CD4-positive, alpha-beta T cell treated with Interleukin-6 at 100 ng/mL for 8 hours (primary cell): ENCODE measurements around the gene SLC7A1.

Source experiments
- DNase-seq: peaks from one replicate; pipeline ENCODE4 v3.0.0-alpha.2; 2020; ENCODE audit warnings: mixed read lengths, low spot score

Gene SLC7A1

DNA sequence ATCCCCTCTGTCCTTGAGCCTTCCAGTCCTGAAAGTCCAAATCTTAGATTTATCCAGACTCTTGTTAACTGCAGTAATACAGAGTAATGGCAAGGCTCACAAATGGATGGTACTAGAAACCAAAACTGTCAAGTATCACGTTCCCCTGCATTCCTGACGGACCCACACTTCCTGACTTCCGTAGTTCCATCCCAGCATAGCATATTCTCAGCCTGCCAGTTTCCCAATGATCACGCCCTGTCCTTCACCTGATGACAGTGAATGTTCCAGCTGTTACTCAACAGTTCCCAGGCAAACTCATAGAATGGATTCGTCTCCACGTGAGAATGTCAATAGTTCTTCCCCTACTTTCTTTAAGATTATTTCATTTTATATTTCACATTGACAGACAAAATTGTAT is 33.6 kb downstream of the SLC7A1 start:
- DNase-seq = no peak

DNA sequence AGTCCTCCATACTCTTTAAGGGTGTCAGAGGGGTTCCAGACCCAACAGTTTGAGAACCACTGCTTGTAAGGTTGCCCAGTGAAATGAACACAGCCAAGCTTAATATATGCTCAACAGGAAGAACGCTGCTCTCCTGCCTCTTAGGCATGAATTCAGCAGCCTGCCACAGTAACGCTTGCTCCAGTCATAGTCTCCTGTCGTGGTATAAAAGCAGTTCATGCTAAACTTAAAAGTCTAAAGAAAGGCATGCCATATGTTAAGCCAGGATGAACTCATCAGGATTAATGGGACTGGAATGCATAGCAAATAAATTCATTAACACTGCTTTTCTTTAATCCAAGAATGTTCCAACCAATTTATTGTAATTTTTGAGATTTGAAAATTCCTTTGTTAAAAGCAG is 38.7 kb downstream of the SLC7A1 start:
- DNase-seq = no peak

DNA sequence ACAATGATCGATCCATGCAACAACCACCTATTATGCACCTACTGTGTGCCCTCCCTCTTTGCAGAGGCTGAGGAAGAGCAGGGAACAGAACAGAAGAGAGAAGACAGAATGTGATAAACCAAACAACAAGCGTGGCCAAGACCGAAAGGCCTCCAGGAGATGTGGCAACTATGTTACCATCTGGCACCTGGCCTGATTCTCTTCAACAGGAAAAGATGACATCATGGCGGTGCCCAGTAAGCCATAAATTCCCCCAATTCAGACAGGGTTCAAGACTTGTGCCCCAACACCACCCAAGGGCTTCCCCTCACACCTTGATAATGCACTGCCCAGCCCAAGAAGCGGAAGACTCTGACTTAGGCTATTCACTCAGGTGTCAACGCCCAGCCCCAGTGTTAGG is 44.3 kb downstream of the SLC7A1 start:
- no peak for DNase-seq

DNA sequence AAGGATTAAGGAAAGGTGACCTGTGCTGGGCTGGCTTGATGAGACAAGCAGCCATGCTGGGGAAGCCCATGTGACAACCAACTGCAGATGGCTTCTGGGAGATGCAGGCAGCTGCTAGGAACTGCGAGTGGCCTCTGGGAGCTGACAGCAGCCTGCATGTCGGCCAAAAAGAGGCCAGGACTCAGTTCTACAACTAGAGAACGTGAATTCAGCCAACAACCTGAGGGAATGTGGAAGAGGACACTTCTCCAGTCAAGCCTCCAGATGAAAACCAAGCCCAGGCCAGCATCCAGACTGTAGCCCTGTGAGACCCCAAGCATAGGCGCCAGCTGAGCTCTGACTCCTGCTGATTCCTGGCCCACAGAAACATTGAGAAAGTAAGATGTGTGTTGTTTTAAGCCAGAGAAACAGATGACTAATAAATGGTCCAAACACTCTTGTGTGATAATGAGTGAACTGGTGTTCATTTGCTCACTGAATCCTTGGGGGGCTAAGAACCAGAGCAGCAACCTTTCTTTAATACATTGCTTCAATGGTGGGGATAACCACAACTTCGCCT is 45.0 kb downstream of the SLC7A1 start:
- DNase-seq = no peak

DNA sequence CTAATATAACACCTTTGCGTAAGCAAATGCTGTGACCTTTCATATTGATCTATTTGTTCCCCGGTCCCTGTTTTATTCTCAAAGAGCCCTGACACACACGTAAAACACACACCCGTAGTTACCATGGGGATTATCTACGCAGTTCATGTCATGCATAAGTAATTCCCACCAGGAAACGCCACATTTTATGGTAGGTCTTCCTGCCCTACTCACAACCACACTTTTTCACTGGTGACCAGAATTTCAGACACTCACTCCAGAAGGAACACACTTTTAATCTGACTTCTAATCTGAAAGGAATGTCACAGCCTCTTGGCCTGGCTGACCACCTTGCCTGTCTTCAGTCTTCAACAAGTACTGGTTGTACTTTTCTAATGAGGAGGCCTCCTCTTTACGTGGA is 46.8 kb downstream of the SLC7A1 start:
- no peak for DNase-seq

DNA sequence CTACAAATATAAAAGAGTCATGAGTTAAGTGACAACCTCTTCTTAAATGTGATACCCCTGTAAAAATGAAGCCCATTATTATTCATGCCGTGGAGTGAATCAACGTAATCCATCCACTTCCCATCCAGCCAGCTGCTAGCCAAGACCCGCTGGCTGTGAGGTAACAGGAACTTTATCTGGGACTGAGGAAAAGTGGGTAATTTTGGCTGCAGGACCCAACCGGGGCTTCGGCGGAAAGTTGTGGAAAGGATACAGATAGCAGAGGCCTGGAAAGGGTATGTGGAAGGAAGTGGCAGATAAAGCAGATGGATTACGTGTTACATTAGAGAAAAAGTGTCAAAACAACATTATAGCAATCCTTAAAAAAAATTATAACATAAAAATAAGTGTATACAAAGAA is 48.3 kb downstream of the SLC7A1 start:
- no peak for DNase-seq

DNA sequence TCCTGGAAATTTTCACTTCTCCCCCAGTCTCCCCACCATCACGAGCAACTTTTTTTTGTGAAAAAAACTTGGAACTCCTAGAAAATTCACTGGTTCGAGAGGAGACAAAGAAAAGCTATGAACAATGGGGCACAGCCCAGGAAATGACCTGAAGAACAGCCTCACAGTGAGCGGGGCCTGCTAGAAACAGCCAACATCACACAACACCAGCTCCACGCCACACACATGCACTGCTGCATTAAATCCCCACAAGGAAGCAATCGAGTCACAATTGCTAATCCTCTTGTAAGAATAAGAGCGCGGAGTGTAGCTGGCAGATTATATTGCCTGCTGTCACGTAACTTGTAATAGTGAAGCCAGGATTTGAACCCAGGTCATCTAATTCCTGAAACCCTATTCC is 48.8 kb downstream of the SLC7A1 start:
- DNase-seq = no peak

DNA sequence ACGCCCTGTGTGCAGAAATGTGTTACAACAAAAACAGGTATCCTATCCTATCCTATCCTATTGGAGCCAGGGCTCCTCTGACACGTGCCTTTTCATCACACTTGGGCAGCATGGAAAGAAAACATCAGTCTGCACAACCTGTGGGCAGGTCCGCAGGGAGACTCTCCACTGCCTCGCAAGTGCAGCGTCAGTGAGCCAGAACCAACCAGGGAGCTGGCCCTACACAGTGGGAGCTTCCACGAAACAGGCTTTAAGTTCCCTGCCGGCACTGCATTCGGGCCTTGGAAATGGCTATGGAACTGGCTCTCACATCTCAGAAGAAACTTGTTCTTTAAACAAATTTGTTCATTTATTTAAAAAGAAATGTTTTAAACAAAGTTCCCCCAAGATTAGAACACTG is 49.5 kb downstream of the SLC7A1 start:
- no peak for DNase-seq

DNA sequence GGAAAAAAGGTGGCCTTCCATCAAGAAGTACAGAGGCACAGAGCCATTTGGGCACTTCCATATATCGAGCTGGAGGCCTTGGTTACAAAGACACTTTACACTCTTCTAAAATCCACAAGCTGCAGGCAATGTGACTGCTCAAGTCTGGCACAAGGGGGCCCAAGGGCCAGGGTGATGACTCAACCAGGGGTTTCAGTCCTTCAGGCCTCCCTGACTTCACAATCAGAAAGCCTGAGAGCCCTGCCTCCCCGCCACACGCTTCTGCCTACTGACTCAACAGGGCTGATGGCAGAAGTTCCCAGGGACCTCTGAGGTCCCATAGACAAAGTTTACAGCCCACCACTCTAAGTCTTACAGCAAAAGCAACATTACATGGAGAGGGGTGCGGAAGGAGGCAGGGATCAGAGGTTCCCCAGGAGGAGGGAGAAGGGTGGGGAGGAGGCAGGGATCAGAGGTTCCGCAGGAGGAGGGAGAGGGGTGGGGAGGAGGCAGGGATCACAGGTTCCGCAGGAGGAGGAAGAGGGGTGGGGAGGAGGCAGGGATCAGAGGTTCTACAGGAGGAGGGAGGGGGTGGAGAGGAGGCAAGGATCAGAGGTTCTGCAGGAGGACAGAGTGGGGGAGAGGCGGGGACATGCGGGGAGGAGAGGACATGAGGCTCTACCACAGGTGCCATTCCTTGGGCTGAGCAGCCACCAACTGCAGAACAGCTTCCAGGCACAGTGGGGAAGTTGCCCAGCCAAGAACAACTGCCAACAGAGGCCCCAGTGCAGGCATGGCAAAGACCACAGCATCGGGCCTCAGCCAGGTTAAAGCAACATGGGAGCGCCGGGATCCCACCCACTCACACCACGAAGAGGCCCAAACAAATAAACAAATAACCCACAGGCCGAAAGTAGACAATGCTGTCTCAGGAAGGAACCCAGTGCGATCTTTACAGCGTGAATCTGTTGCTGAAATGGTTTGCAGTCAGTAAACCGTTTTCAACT is 52.0 kb downstream of the SLC7A1 start:
- no peak for DNase-seq

DNA sequence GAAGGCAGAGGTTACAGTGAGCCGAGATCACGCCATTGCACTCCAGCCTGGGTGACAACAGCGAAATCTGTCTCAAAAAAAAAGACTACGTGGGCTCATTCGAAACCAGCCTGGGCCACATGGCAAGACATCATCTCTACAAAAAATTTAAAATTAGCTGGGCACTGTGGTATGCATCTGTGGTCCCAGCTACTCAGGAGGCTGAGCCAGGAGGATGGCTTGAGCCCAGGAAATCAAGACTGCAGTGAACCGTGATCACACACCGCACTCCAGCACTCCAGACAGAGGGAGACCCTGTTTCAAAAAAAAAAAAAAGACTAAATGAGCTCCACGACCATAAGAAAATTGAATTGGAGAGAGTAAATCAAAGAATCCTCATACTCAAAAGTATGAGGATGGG is 53.1 kb downstream of the SLC7A1 start:
- DNase-seq = no peak

DNA sequence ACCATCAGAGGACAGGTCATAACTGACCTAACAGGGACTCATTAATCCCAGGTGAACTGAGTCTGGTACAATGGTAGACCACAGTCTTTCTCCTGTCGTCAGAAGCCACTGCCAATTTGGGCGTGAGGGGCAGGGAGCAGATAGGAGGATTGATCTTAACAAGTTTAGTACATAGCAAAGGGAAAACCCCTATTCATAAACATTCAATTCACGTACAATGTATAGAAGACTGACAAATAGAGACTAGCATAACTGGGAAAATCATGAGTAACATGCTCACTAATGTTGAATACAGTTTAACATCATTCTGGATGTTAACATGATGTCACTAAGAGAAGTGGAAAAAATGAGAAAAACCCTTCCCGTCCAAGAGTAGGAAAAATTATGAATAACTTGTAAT is 54.1 kb downstream of the SLC7A1 start:
- DNase-seq = no peak

DNA sequence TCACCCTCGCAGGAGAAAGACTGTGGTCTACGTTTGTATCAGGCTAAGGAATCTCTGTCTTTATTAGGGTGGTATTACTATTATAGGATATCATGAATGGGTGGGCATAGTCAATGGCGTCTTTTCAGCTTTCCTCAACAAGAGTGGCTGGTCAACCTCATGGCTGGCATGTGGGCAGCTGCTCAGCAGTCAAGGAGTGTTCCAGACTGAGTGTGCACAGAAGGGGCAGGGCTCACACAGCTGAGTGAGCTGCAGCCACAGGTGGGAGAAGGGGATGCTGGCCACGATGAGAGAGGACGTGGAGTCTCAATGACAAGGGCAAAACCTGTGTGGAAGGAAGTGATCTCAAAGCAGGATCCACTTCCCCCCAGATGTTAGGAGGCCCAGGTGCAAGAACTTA is 54.7 kb downstream of the SLC7A1 start:
- DNase-seq = no peak

DNA sequence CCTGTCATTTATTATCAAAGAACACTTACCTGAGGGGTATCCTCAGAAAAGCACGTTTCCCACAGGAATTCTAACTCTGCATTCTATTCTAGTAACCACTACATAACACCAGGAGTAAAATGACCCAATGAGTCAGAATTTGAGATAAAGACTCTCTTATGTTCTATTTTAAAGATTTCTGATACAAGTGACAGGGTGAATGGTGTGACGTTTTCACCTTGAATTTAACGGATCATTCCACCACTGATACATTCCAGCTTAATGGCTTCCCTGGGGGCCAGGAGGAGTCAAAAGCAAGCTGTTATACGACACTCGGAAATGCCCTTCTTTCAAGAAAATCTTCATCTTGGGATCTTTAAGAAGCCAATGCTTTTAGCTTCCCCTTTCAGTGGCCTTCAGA is 55.2 kb downstream of the SLC7A1 start:
- DNase-seq = no peak

DNA sequence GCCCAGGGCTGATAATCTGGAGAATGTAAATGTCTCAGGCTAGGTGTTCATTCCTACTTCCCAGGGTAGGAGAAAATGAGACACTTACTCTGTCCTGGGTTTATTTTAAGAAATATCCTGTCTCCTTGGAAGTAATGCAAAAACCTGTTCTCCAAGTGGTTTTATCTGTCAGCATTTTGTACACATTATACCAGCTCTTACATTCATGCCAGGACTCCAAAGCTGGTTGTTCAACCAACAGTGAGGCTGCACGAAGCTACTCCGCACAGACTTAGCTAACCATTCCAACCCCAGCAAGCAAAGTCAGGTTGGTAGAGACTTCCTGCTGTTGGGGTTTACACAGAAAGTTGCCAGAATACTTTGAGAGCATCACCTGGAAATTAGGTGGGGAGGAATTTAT is 55.6 kb downstream of the SLC7A1 start:
- DNase-seq = no peak

DNA sequence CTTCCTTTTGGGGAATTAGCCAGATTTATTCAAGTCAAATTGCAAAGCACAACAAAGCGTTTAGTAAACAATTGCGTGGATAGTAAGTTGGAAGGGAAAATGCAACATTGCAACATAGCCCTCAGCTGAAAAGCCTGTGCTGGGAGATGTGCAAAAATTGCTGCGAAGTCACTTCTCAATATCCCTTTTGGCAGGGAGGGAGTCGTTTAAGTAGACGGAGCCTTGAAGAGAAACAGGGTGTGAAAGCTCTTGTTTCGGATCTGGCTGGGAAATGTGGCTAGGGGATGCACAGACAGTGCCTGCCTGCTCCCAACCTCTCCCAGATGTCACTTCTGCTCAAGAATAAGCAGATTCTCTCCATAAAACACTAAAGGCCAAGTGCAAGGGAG is 56.8 kb downstream of the SLC7A1 start:
- no peak for DNase-seq

DNA sequence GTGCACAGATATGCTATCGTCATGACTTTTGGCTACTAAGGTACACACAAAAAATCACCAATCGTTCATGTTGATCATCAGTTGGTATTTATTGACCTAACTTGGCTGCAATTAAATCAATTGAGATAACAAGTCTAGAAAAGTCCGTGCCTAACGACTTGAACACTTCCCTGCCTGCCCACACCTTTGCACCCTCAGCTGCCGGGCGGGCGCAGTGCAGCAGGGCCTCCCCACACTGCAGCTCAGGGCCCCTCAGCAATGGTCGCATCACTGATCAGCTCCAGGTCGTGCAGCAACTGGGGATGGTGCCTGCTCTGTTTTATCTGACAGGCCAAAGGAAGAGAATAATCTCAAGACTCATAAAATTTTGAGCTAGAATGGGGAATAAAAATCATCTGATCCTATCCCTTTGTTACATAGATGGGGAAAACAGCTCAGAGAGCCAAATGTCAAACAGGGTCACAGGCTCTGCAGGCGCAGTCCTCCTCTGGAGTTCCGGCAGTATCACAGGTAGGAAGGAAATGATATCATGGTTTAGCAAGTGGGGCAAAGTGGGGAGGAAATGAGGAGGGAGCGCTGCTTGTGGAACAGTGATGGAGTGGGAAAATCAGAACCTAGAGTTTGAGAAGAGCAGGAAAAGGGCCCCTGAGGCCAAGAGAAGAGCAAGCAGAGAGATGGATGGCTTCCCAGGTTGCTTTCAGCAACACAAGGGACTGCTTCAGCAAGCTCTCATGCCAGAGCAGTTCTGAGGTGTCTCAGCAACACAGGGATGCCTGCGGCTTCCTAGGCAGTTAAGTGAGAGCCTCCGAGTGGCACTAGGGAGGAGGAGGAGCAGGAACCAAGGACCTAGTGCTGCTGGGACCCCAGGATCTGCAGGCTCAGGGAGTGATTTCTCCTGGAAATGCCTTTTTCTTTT is 57.5 kb downstream of the SLC7A1 start:
- no peak for DNase-seq

DNA sequence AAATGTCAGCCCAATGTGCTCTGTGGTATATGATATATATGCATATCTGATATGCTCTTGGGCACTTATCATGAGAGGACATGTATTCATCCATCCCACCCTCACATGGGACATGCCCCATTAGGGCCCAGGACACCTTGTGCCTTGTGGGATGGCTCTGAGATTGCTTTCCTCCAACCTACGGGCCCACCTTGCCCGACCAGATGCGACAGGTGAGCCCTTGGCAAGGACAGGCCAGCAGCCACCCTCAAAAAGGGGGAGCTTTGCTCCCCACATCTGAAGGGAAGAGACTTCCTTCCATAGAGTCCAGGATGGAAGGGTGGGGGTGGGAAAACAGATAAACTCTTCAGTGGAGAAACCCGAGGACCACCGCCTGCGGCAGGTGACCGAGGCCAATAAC is 58.6 kb downstream of the SLC7A1 start:
- no peak for DNase-seq

DNA sequence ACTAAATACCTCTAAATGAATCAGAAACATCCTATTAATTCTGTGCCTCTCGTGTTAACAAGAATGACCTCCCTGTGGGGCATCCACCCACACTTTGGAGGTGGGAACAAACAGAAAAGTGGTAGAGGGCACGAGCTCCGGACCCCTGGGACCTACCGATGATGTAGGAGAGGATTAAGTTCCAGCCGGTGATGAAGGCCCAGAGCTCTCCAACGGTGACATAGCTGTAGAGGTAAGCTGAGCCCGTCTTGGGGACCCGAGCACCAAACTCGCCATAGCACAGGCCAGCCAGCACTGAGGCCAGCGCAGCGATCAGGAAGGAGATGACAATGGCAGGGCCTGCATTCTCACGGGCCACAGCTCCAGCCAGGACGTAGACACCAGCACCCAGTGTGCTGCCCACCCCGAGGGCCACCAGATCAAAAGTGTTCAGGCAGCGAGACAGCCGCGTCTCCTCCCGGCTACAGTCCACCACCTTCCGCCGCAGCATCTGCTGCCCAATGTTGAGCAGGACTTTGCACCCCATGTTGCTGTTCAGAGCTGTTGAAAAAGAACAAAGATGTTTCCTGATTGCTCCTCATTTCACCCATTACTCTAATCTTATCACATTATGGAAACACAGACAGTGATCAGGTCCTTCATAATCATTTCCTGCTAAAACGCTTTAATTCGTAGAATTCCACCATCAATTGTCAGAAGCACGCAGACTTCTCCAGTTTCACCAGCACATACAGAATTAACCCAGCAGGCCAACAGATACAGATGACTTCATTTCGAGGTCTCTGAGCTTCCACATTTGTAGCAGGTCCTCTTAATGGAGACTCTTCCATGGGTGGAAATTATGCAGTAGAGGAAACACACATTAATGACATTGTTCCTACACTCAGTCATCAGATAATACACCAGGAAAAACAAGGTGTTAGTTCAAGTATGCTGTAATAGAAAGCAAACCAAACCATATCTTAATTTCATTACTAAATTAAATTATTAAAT is 59.5 kb downstream of the SLC7A1 start:
- DNase-seq = no peak

DNA sequence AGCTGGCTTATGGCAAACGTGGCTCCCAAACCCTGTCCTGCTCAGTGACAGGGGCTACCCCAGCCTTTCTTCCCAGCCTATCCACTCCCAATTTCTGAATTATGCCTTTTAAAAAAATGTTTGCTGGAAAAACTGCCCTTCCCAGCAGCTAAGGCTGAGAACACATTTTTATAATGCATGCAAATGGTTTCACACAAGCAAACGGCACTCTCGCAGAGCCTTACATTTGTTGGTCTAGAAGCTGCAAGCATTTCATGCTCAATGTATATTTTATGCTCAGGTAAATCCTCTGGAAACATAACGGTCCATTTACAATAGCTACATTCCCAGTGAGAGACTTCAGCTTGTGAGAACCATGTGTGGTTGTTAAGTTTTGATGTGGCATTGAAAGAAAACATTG is 61.4 kb downstream of the SLC7A1 start:
- no peak for DNase-seq

DNA sequence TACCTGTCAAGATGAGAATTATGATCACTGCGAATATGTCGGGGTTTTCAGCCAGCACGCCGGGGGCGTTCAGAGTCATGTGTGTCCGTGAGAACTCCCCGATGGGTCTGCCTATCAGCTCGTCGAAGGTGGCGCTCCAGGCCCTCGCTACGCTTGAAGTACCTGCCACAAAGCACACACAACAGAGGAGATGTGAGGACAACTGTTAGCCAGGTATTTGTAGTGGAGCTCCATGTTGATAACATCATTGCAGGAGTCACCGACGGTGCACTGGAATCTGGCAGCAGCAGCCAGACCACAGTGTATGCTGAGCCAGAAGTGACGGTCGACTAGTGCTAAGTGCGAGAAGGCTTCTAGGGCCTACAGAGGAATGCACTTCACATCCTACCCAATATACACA is 62.7 kb downstream of the SLC7A1 start:
- no peak for DNase-seq

DNA sequence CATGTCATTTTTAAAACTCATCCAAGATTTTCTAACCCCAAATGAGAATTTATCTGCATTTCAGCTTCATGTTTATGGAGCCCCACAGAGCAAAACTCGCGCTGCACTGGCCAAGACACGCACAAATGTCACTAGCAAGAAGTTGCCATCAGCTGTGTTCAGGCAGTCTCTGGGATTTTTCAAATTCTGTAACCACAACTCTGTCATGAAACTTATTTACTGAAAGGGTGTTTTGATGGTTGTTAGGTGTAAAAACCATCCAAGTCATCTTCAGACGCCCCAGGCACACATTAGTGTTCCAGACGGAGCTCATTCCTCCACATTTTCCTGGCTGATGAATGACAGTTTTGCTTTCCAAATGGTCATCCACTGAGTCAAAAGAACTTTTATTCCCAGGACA is 63.4 kb downstream of the SLC7A1 start:
- DNase-seq = no peak

DNA sequence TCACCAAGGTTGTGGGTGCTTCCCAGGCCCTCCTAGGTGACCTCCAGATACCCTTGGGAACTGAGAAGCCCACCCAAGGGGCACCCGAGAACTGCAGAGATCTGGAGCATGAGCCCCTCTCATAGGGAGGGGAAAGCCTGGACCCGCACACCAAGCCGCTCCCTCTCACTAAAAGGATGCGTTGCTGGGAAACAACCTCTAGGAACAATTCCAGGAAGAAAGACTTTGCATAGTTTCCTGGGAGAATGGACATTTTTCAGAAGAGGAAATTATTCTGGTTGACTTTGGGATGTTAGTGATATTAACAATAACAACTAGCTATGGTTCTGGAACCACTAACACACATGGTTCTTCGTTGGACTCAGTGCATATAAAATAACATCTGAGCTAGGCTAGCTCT is 64.6 kb downstream of the SLC7A1 start:
- DNase-seq = no peak
